AG10803 (cell line): Measurements from ENCODE around the gene PROX2.

Source experiments
- DNase-seq: peaks from one replicate; pipeline ENCODE4 v3.0.0; 2010; ENCODE audit warnings: low read depth
- H3K4me3 ChIP-seq: 2 replicates; pipeline ENCODE4 v1.5.1; 2011; ENCODE audit warnings: mild to moderate bottlenecking, low read length, control low read depth
- CTCF ChIP-seq: conservative IDR thresholded peaks from 2 replicates; pipeline ENCODE4 v1.5.1; 2011; ENCODE audit warnings: mild to moderate bottlenecking, low read length, control low read depth, inconsistent platforms

Gene PROX2

DNA sequence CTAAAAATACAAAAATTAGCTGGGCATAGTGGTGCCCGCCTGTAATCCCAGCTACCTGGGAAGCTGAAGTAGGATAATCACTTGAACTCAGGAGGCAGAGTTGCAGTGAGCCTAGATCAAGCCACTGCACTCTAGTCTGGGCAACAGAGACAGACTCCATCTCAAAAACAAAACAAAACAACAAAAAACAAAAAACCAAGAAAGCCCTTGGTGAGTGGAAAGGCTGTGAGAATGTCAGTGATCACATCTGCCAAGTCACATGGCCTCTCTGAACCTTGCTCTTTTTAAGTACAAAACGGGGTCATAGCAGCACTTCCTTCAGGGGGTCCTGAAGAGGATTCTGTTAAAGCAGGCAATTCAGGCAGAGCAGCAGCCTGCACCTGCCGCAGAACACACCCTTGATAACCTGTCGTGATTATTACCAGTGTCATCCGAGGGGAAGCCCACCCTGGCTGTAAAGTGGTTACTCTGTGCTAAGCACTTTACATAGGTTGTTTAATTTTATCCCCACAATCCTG is 37.5 kb upstream of the PROX2 start:
- DNase-seq = no peak
- TF ChIP-seq CTCF = no peak
- H3K4me3 ChIP-seq = no peak overlapping the region

- no peak for TF ChIP-seq CTCF
- no peak for DNase-seq
- no peak overlapping the region for H3K4me3 ChIP-seq
Observed at GRCh38 chr14:74912801-74913200, 36.9 kb upstream of the PROX2 start.

DNA sequence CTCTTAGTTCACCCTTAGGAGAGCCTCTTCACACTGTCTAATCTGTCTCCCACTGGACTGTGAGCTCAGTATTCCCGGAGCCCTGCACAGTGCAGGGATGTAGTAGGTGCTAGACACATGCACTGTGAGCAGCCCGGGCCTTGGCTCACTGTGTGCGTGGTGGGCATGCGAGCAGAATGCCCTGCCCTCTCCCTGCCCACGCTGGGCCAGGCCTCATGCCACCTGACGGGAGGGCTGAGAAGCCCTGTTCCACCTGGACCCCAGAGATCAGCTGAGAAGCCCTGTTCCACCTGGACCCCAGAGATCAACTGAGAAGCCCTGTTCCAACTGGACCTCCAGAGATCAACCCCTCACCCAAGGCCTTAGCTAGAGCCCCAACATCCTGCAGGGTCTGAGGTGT is 36.2 kb upstream of the PROX2 start:
- H3K4me3 ChIP-seq = no peak overlapping the region
- TF ChIP-seq CTCF = no peak
- DNase-seq = no peak

DNA sequence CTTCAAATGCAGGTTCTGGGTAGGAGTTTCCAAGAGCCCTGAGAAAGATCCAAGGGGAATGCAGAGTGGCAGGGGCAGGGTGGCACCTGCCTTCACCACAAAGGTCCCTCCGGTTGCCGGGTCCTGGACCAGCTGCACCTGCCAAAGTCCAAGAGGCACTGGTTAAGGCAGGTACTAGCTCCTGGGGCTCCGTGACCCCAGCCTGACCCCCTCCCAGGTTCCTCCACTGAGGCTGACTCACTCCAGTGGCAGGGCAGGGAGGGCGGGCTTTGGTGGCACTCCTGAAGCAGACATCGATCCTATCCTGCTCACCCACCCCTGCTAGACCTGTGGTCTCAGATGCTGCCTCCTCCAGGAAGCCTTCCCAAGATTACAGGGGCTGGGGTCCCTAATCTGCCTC is 35.8 kb upstream of the PROX2 start:
- TF ChIP-seq CTCF = no peak
- DNase-seq = no peak
- no peak overlapping the region for H3K4me3 ChIP-seq

DNA sequence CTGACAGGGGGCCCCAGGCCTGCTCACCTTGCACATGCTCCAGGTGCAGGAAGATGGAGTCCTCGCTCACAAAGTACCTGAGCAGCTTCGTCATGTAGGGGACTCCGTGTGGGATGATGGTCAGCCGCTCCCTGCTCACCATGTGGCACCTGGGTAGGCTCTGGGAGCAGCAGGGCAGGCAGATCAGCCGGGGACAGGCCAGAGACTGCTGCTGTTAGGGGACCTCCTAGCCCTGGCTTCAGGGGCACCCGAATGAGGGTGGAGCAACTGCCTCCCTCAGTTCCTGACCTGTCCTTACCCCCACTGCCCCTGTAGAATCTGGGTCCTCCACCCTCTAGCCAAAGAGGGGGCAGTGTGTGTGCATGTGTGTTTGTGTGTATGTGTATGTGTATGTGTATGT is 35.3 kb upstream of the PROX2 start:
- DNase-seq = no peak
- TF ChIP-seq CTCF = no peak
- H3K4me3 ChIP-seq = no peak overlapping the region

DNA sequence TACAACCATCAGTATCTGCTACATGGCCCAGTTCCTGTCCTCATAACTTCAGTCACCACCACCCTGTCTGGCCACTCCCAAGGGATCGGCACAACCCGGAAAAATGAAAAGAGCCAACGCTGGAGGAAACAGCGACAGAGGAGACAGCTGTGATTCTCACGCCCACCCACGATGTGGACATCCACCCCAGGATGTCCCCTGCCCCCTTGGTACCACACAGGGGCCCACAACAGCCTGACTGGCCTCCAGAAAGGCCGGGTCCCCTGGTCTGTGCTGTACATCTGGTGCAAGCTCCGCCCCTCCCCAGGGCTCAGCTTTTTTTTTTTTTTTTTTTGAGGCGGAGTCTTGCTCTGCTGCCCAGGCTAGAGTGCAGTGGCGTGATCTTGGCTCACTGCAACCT is 34.6 kb upstream of the PROX2 start:
- no peak overlapping the region for H3K4me3 ChIP-seq
- DNase-seq = no peak
- TF ChIP-seq CTCF = no peak

- no peak overlapping the region for H3K4me3 ChIP-seq
- DNase-seq = no peak
- no peak for TF ChIP-seq CTCF
Observed at GRCh38 chr14:74909911-74910310, 34.0 kb upstream of the PROX2 start.
